CD4-positive, alpha-beta T cell treated with Interleukin-21 for 1 hour (primary cell): ENCODE results near the gene SIGLEC1.

Experiments
- DNase-seq: peaks from one replicate; pipeline ENCODE4 v3.0.0-alpha.2; 2020

The SIGLEC1 gene

GRCh38 chr20:3744037-3744436 lies 31.6 kb upstream of the SIGLEC1 start:
- DNase-seq = no peak

- no peak for DNase-seq
Measured at GRCh38 chr20:3743251-3743650, 30.9 kb upstream of the SIGLEC1 start.

GRCh38 chr20:3741836-3742458 lies 29.5 kb upstream of the SIGLEC1 start:
- no peak for DNase-seq

- no peak for DNase-seq
Measured at GRCh38 chr20:3740615-3741301, 28.4 kb upstream of the SIGLEC1 start.

- no peak for DNase-seq
Measured at GRCh38 chr20:3739926-3740451, 27.6 kb upstream of the SIGLEC1 start.

GRCh38 chr20:3739054-3739925 lies 26.9 kb upstream of the SIGLEC1 start:
- no peak for DNase-seq

GRCh38 chr20:3738111-3739053 lies 26.0 kb upstream of the SIGLEC1 start:
- no peak for DNase-seq

GRCh38 chr20:3735768-3736167 lies 23.4 kb upstream of the SIGLEC1 start:
- DNase-seq = no peak

GRCh38 chr20:3734111-3734843 lies 21.9 kb upstream of the SIGLEC1 start:
- DNase-seq = no peak

- DNase-seq = no peak
Measured at GRCh38 chr20:3733119-3733995, 21.0 kb upstream of the SIGLEC1 start.

GRCh38 chr20:3732327-3733118 lies 20.1 kb upstream of the SIGLEC1 start, which contains the start of gene HSPA12B:
HSPA12B (plus strand) TSS chr20:3732685; CDS start chr20:3738675, 5,990 bp downstream.
- no peak for DNase-seq

- no peak for DNase-seq
Measured at GRCh38 chr20:3731944-3732326, 19.5 kb upstream of the SIGLEC1 start.

GRCh38 chr20:3730803-3731672 lies 18.6 kb upstream of the SIGLEC1 start:
- DNase-seq = no peak

GRCh38 chr20:3729811-3730540 lies 17.6 kb upstream of the SIGLEC1 start:
- no peak for DNase-seq

- DNase-seq = no peak
Measured at GRCh38 chr20:3729378-3729777, 17.0 kb upstream of the SIGLEC1 start.

GRCh38 chr20:3728876-3729275 lies 16.5 kb upstream of the SIGLEC1 start:
- DNase-seq = no peak

- no peak for DNase-seq
Measured at GRCh38 chr20:3728354-3728753, 16.0 kb upstream of the SIGLEC1 start.
